Activated naive CD8-positive, alpha-beta T cell treated with anti-CD3 and anti-CD28 coated beads, Interleukin-2, amount 50 U/mL, for 24 hours (primary cell): ENCODE measurements around the gene NCDN.
"Not testable (repeated sequence)": the region's sequence is repeated elsewhere in the genome, so short reads cannot be mapped to it uniquely, and the experiment has no call there.

Experiments used
- ATAC-seq: fragments of 150-1000 bp; cut with Tn5 transposase; one replicate; pipeline ENCODE4 v1.10.0; 2021
- DNase-seq: peaks from one replicate; pipeline ENCODE4 v3.0.0; 2021
- H3K27ac Mint-ChIP-seq: one replicate; pipeline ENCODE4 v1.8.0; 2021; ENCODE audit warnings: mild to moderate bottlenecking, mixed read lengths
- H3K27me3 Mint-ChIP-seq: one replicate; pipeline ENCODE4 v1.8.0; 2021; ENCODE audit warnings: mixed read lengths
- H3K36me3 Mint-ChIP-seq: one replicate; pipeline ENCODE4 v1.8.0; 2021; ENCODE audit warnings: low read depth, mixed read lengths
- H3K4me1 Mint-ChIP-seq: one replicate; pipeline ENCODE4 v1.8.0; 2021; ENCODE audit warnings: mixed read lengths
- H3K4me3 Mint-ChIP-seq: one replicate; pipeline ENCODE4 v1.8.0; 2021; ENCODE audit warnings: mild to moderate bottlenecking, moderate library complexity, mixed read lengths
- H3K9me3 Mint-ChIP-seq: one replicate; pipeline ENCODE4 v1.8.0; 2021; ENCODE audit warnings: mixed read lengths

Gene NCDN

GRCh38 chr1:35573198-35574124, 15.9 kb downstream of the NCDN start, which contains the start of gene TFAP2E:
TSS of gene TFAP2E (plus strand) at chr1:35573314. CDS start at chr1:35573578, 264 bp downstream.
- no peaks in the 10 kb centered on the region for H3K9me3 Mint-ChIP-seq
- H3K27ac Mint-ChIP-seq = no peak within 1 kb of the TSS
- ATAC-seq = no peak
- no peak for DNase-seq
- H3K36me3 Mint-ChIP-seq = no peaks in the 10 kb centered on the region
- H3K4me1 Mint-ChIP-seq = peaks cover 19% of the 10 kb centered on the region
- H3K27me3 Mint-ChIP-seq = peaks cover 2% of the 10 kb centered on the region
- H3K4me3 Mint-ChIP-seq = no peak within 1 kb of the TSS

GRCh38 chr1:35574125-35574654, 16.6 kb downstream of the NCDN start:
- Mint-ChIP-seq H3K27me3 (peaks cover 2% of the 10 kb centered on the region), H3K4me3 (no peak overlapping the region), H3K27ac (no peak overlapping the region), H3K36me3 (no peaks in the 10 kb centered on the region), H3K4me1 (peaks cover 21% of the 10 kb centered on the region), H3K9me3 (no peaks in the 10 kb centered on the region)
- no peak for ATAC-seq
- DNase-seq = no peak

GRCh38 chr1:35574655-35575415, 17.2 kb downstream of the NCDN start:
- Mint-ChIP-seq H3K4me3 (no peak overlapping the region), H3K27ac (no peak overlapping the region), H3K36me3 (no peaks in the 10 kb centered on the region), H3K4me1 (peaks cover 21% of the 10 kb centered on the region), H3K27me3 (peaks cover 2% of the 10 kb centered on the region), H3K9me3 (no peaks in the 10 kb centered on the region)
- ATAC-seq = no peak
- no peak for DNase-seq

GRCh38 chr1:35575416-35575958, 17.9 kb downstream of the NCDN start:
- peaks cover 2% of the 10 kb centered on the region for H3K27me3 Mint-ChIP-seq
- H3K4me3 Mint-ChIP-seq = no peak overlapping the region
- no peaks in the 10 kb centered on the region for H3K36me3 Mint-ChIP-seq
- no peak overlapping the region for H3K27ac Mint-ChIP-seq
- ATAC-seq = no peak
- DNase-seq = no peak
- no peaks in the 10 kb centered on the region for H3K9me3 Mint-ChIP-seq
- H3K4me1 Mint-ChIP-seq = peaks cover 21% of the 10 kb centered on the region

- Mint-ChIP-seq H3K27ac (peak overlapping the region; percentile 60), H3K36me3 (no peaks in the 10 kb centered on the region), H3K4me1 (peaks cover 21% of the 10 kb centered on the region), H3K27me3 (peaks cover 2% of the 10 kb centered on the region), H3K4me3 (peak overlapping the region; percentile 51), H3K9me3 (no peaks in the 10 kb centered on the region)
- ATAC-seq (no peak), DNase-seq (no peak)
Observed at GRCh38 chr1:35576061-35576765, 18.6 kb downstream of the NCDN start.

GRCh38 chr1:35576766-35577070, 19.1 kb downstream of the NCDN start:
- H3K9me3 Mint-ChIP-seq, ATAC-seq, H3K36me3 Mint-ChIP-seq, DNase-seq, H3K27me3 Mint-ChIP-seq: not testable (repeated sequence)
- peak overlapping the region; percentile 60 for H3K27ac Mint-ChIP-seq
- H3K4me3 Mint-ChIP-seq = peak overlapping the region; percentile 84
- H3K4me1 Mint-ChIP-seq = peaks cover 21% of the 10 kb centered on the region

- peak; percentile 81 for ATAC-seq
- Mint-ChIP-seq H3K9me3 (no peaks in the 10 kb centered on the region), H3K27me3 (peaks cover 2% of the 10 kb centered on the region), H3K27ac (peak overlapping the region; percentile 81), H3K4me3 (peak overlapping the region; percentile 84), H3K4me1 (peaks cover 21% of the 10 kb centered on the region), H3K36me3 (no peaks in the 10 kb centered on the region)
- DNase-seq = peak; percentile 69
Observed at GRCh38 chr1:35577071-35577998, 19.7 kb downstream of the NCDN start.

- Mint-ChIP-seq H3K4me1 (peaks cover 19% of the 10 kb centered on the region), H3K4me3 (no peak overlapping the region), H3K27ac (no peak overlapping the region), H3K36me3 (no peaks in the 10 kb centered on the region), H3K9me3 (no peaks in the 10 kb centered on the region), H3K27me3 (peaks cover 2% of the 10 kb centered on the region)
- DNase-seq (no peak), ATAC-seq (no peak)
Observed at GRCh38 chr1:35580949-35581388, 23.4 kb downstream of the NCDN start.

GRCh38 chr1:35581621-35582020, 24.0 kb downstream of the NCDN start:
- not testable (repeated sequence) for H3K27me3 Mint-ChIP-seq, H3K9me3 Mint-ChIP-seq, DNase-seq, H3K36me3 Mint-ChIP-seq, ATAC-seq, H3K27ac Mint-ChIP-seq, H3K4me3 Mint-ChIP-seq
- H3K4me1 Mint-ChIP-seq = peaks cover 13% of the 10 kb centered on the region

- no peak overlapping the region for H3K27ac Mint-ChIP-seq
- ATAC-seq = no peak
- no peaks in the 10 kb centered on the region for H3K4me1 Mint-ChIP-seq
- no peak overlapping the region for H3K4me3 Mint-ChIP-seq
- no peaks in the 10 kb centered on the region for H3K9me3 Mint-ChIP-seq
- H3K36me3 Mint-ChIP-seq = peaks cover 2% of the 10 kb centered on the region
- DNase-seq = no peak
- no peaks in the 10 kb centered on the region for H3K27me3 Mint-ChIP-seq
Observed at GRCh38 chr1:35585281-35585680, 27.7 kb downstream of the NCDN start.

- H3K27ac Mint-ChIP-seq, H3K36me3 Mint-ChIP-seq, H3K9me3 Mint-ChIP-seq, H3K27me3 Mint-ChIP-seq, ATAC-seq, H3K4me3 Mint-ChIP-seq, H3K4me1 Mint-ChIP-seq, DNase-seq: not testable (repeated sequence)
Observed at GRCh38 chr1:35585805-35586204, 28.2 kb downstream of the NCDN start.

GRCh38 chr1:35586808-35587207, 29.2 kb downstream of the NCDN start:
- H3K36me3 Mint-ChIP-seq = peaks cover 5% of the 10 kb centered on the region
- H3K9me3 Mint-ChIP-seq = no peaks in the 10 kb centered on the region
- H3K27me3 Mint-ChIP-seq = no peaks in the 10 kb centered on the region
- H3K4me3 Mint-ChIP-seq = no peak overlapping the region
- H3K4me1 Mint-ChIP-seq = no peaks in the 10 kb centered on the region
- no peak for DNase-seq
- no peak for ATAC-seq
- no peak overlapping the region for H3K27ac Mint-ChIP-seq

GRCh38 chr1:35587736-35588135, 30.1 kb downstream of the NCDN start:
- Mint-ChIP-seq H3K27me3 (no peaks in the 10 kb centered on the region), H3K4me1 (no peaks in the 10 kb centered on the region), H3K4me3 (no peak overlapping the region), H3K27ac (no peak overlapping the region), H3K9me3 (no peaks in the 10 kb centered on the region), H3K36me3 (peaks cover 5% of the 10 kb centered on the region)
- no peak for ATAC-seq
- DNase-seq = no peak
